PC-3 (cell line): ENCODE results near the gene NUP62. TPM values are rescaled to one million over a fixed set of nuclear protein-coding genes. Genes with fewer than 3 reads are reported as not detected.

ENCODE experiments used
- ATAC-seq: fragments of 200-7000 bp; cut with Tn5 transposase; 2 replicates; pipeline ENCODE4 v1.9.1; 2020; ENCODE audit warnings: mild to moderate bottlenecking, moderate library complexity
- BruUV-seq: library from RNA; stranded (reverse); fragments of 400-500 nt; replicated peaks from 2 replicates; lab custom pipeline; 2021; lab: Mats Ljungman, UMichigan
- CTCF ChIA-PET: fragments of 300-600 bp; sonication (Branson Sonifier 250); formaldehyde crosslinking; loops from one replicate; lab custom pipeline; 2022; ENCODE audit warnings: antibody characterized with exemption; lab: Charles Lee
- POLR2A ChIA-PET: fragments of 300-600 bp; sonication (Branson Sonifier 250); formaldehyde crosslinking; loops from one replicate; lab custom pipeline; 2022; ENCODE audit warnings: antibody characterized with exemption; ENCODE audit not compliant: unreplicated experiment; lab: Charles Lee
- DNase-seq: peaks from one replicate; pipeline ENCODE4 v3.0.0-alpha.2; 2015
- H2AFZ ChIP-seq: fragments of 300-600 bp; sonication (generic); 2 replicates; pipeline ENCODE4 v1.6.0; 2016; ENCODE audit warnings: antibody characterized with exemption, low read length
- H3F3A ChIP-seq: fragments of 300-600 bp; sonication (generic); one replicate; pipeline ENCODE4 v1.6.0; 2017; ENCODE audit warnings: antibody characterized with exemption, low read length, control low read depth, mild to moderate bottlenecking; ENCODE audit not compliant: unreplicated experiment
- H3K27ac ChIP-seq: fragments of 300-600 bp; sonication (generic); 2 replicates; pipeline ENCODE4 v1.5.1; 2016; ENCODE audit warnings: mild to moderate bottlenecking, low read length
- H3K27me3 ChIP-seq: fragments of 300-600 bp; sonication (generic); 2 replicates; pipeline ENCODE4 v1.6.1; 2016; ENCODE audit warnings: low read length, mixed read lengths
- H3K36me3 ChIP-seq: fragments of 300-600 bp; sonication (generic); 2 replicates; pipeline ENCODE4 v1.6.1; 2016; ENCODE audit warnings: low read depth, mixed run types, low read length, mixed read lengths
- H3K4me1 ChIP-seq: fragments of 300-600 bp; sonication (generic); 2 replicates; pipeline ENCODE4 v1.5.1; 2016; ENCODE audit warnings: low read length; ENCODE audit not compliant: insufficient read depth
- H3K4me2 ChIP-seq: fragments of 300-600 bp; sonication (generic); 2 replicates; pipeline ENCODE4 v1.6.0; 2016; ENCODE audit warnings: low read length
- H3K4me3 ChIP-seq: fragments of 300-600 bp; sonication (generic); 2 replicates; pipeline ENCODE4 v1.5.1; 2016; ENCODE audit warnings: mild to moderate bottlenecking, low read length, mixed read lengths
- H3K79me2 ChIP-seq: fragments of 300-600 bp; sonication (generic); 2 replicates; pipeline ENCODE4 v1.6.1; 2017; ENCODE audit warnings: low read length, mixed read lengths
- H3K9ac ChIP-seq: fragments of 300-600 bp; sonication (generic); 2 replicates; pipeline ENCODE4 v1.6.0; 2016; ENCODE audit warnings: mild to moderate bottlenecking, low read length
- H3K9me2 ChIP-seq: fragments of 300-600 bp; sonication (generic); replicated peaks from 2 replicates; pipeline ENCODE4 v1.6.1; 2016; ENCODE audit warnings: mixed run types, low read length, mixed read lengths
- H3K9me3 ChIP-seq: fragments of 300-600 bp; sonication (generic); 2 replicates; pipeline ENCODE4 v1.6.1; 2016; ENCODE audit warnings: low read length, mixed read lengths
- H4K20me1 ChIP-seq: fragments of 300-600 bp; sonication (generic); 2 replicates; pipeline ENCODE4 v1.6.1; 2016; ENCODE audit warnings: low read length, mixed read lengths
- CTCF ChIP-seq: fragments of 300-600 bp; sonication (generic); conservative IDR thresholded peaks from 2 replicates; pipeline ENCODE4 v1.5.1; 2017; ENCODE audit warnings: antibody characterized with exemption, low read depth, mild to moderate bottlenecking, low read length
- EZH2 ChIP-seq: fragments of 300-600 bp; sonication (generic); IDR thresholded peaks from one replicate; pipeline ENCODE4 v1.6.1; 2017; ENCODE audit warnings: antibody characterized with exemption, mild to moderate bottlenecking, low read length; ENCODE audit not compliant: unreplicated experiment
- EZH2phosphoT487 ChIP-seq: fragments of 300-600 bp; sonication (generic); IDR thresholded peaks from 2 replicates; pipeline ENCODE4 v1.6.1; 2018; ENCODE audit warnings: mild to moderate bottlenecking, antibody characterized with exemption, low read length, borderline replicate concordance
- intact Hi-C: fragments of 100-400 bp; cut with micrococcal nuclease; formaldehyde crosslinking; loops from 2 replicates; pipeline ENCODE4 v1.9.0; 2023
- total RNA-seq: library from RNA; depleted of rRNA; stranded (reverse); fragments of >200 nt; gene quantifications from 2 replicates; pipeline ENCODE4 v1.2.3, GENCODE V29; 2014

Gene NUP62
- total RNA-seq, 1 experiment from 2014 or later, result 129 TPM

- H3K27ac ChIP-seq, result no peak overlapping the region
These were observed 56.8 kb downstream of the NUP62 start for GRCh38 chr19:49872245-49873128.

GRCh38 chr19:49871349-49871985 is 57.8 kb downstream of the NUP62 start:
- H3K79me2 ChIP-seq, result peaks cover 34% of the 10 kb centered on the region
- 0 out of 2 replicates have a peak, but pooled peaks cover 7% of the 10 kb centered on the region for H3K36me3 ChIP-seq
- TF ChIP-seq CTCF (no peak), EZH2 (no peak), EZH2phosphoT487 (no peak)
- no TSS peak for BruUV-seq
- no peaks in the 10 kb centered on the region for H4K20me1 ChIP-seq
- DNase-seq (no peak), ATAC-seq (no peak)
- H3F3A ChIP-seq, result no peaks in the 10 kb centered on the region
- no peak overlapping the region for H3K9ac ChIP-seq
- intact Hi-C loops, result no loop called here
- no peak overlapping the region for H3K4me2 ChIP-seq
- no peak overlapping the region for H2AFZ ChIP-seq
- no peaks in the 10 kb centered on the region for H3K9me2 ChIP-seq
- peaks cover 30% of the 10 kb centered on the region for H3K4me1 ChIP-seq
- ChIA-PET POLR2A (no interaction called here), CTCF (no interaction called here)
- no peak overlapping the region for H3K4me3 ChIP-seq
- no peak overlapping the region for H3K27ac ChIP-seq
- no peaks in the 10 kb centered on the region for H3K9me3 ChIP-seq
- no peaks in the 10 kb centered on the region for H3K27me3 ChIP-seq

More at GRCh38 chr19:49872245-49873128, 56.8 kb downstream of the NUP62 start:
- BruUV-seq, result no TSS peak
- ATAC-seq, result no peak
- H3K9me3 ChIP-seq, result no peaks in the 10 kb centered on the region
- CTCF ChIA-PET, result no interaction called here
- no peak overlapping the region for H3K9ac ChIP-seq
- no peak overlapping the region for H2AFZ ChIP-seq
- DNase-seq, result no peak
- no peaks in the 10 kb centered on the region for H4K20me1 ChIP-seq
- H3F3A ChIP-seq, result no peaks in the 10 kb centered on the region
- TF ChIP-seq EZH2phosphoT487, result no peak
- no peak for TF ChIP-seq EZH2
- no peak for TF ChIP-seq CTCF
- no peak overlapping the region for H3K4me2 ChIP-seq
- intact Hi-C loops, result no loop called here
- H3K79me2 ChIP-seq, result peaks cover 29% of the 10 kb centered on the region
- H3K9me2 ChIP-seq, result no peaks in the 10 kb centered on the region
- no peaks in the 10 kb centered on the region for H3K27me3 ChIP-seq
- 0 out of 2 replicates have a peak, but pooled peaks cover 7% of the 10 kb centered on the region for H3K36me3 ChIP-seq
- POLR2A ChIA-PET, result no interaction called here
- no peak overlapping the region for H3K4me3 ChIP-seq
- peaks cover 28% of the 10 kb centered on the region for H3K4me1 ChIP-seq
